AG09319 (cell line): ENCODE data around the gene MDN1.

Source experiments
- DNase-seq: peaks from one replicate; pipeline ENCODE4 v3.0.0-alpha.2; 2010; ENCODE audit warnings: low read depth; ENCODE audit errors: extremely low read depth
- CTCF ChIP-seq: IDR thresholded peaks from 2 replicates; pipeline ENCODE4 v1.5.1; 2011; ENCODE audit warnings: low read depth, mild to moderate bottlenecking, inconsistent platforms, low read length, moderate library complexity

MDN1 gene

GRCh38 chr6:89616531-89616930, 203.1 kb downstream of the MDN1 start:
- TF ChIP-seq CTCF = no peak
- no peak for DNase-seq

GRCh38 chr6:89615882-89616281, 203.7 kb downstream of the MDN1 start:
- no peak for TF ChIP-seq CTCF
- DNase-seq = no peak

- no peak for DNase-seq
- no peak for TF ChIP-seq CTCF
Observed at GRCh38 chr6:89613790-89614189, 205.8 kb downstream of the MDN1 start.

- DNase-seq = no peak
- TF ChIP-seq CTCF = no peak
Observed at GRCh38 chr6:89612121-89612520, 207.5 kb downstream of the MDN1 start.

GRCh38 chr6:89611666-89612065, 207.9 kb downstream of the MDN1 start:
- TF ChIP-seq CTCF = no peak
- DNase-seq = no peak

GRCh38 chr6:89610149-89610642, 209.4 kb downstream of the MDN1 start:
- no peak for DNase-seq

GRCh38 chr6:89605861-89606260, 213.7 kb downstream of the MDN1 start:
- DNase-seq = no peak
- TF ChIP-seq CTCF = no peak

More at GRCh38 chr6:89610149-89610642, 209.4 kb downstream of the MDN1 start:
- peak; percentile 71 for TF ChIP-seq CTCF
